H9 (cell line): Measurements from ENCODE around the gene TTC33. TPM values are rescaled to one million over a fixed set of nuclear protein-coding genes. Genes with fewer than 3 reads are reported as not detected.
A peak's percentile ranks its signal among the peaks of the same experiment; 100 is the strongest.

ENCODE experiments used
- DNase-seq: peaks from one replicate; pipeline ENCODE4 v3.0.0-alpha.2; 2017
- H2AFZ ChIP-seq: one replicate; pipeline ENCODE4 v1.6.1; 2013; ENCODE audit warnings: mild to moderate bottlenecking, low read length, control low read depth, moderate library complexity
- H2AK5ac ChIP-seq: 2 replicates; pipeline ENCODE4 v1.6.1; 2013; ENCODE audit warnings: low read length, control low read depth, mixed read lengths; ENCODE audit not compliant: insufficient read length
- H2BK120ac ChIP-seq: one replicate; pipeline ENCODE4 v1.6.1; 2013; ENCODE audit warnings: low read depth, mild to moderate bottlenecking, low read length, control low read depth, inconsistent platforms; ENCODE audit not compliant: poor library complexity, severe bottlenecking
- H2BK12ac ChIP-seq: 2 replicates; pipeline ENCODE4 v1.6.1; 2013; ENCODE audit warnings: low read length, control low read depth, mixed read lengths, low read depth; ENCODE audit not compliant: insufficient read length
- H2BK15ac ChIP-seq: 2 replicates; pipeline ENCODE4 v1.6.1; 2013; ENCODE audit warnings: low read depth, low read length, control low read depth
- H2BK20ac ChIP-seq: one replicate; pipeline ENCODE4 v1.6.1; 2013; ENCODE audit warnings: low read depth, mild to moderate bottlenecking, low read length, control low read depth, inconsistent platforms; ENCODE audit not compliant: poor library complexity, severe bottlenecking
- H2BK5ac ChIP-seq: 2 replicates; pipeline ENCODE4 v1.6.1; 2013; ENCODE audit warnings: low read length, control low read depth, mixed read lengths; ENCODE audit not compliant: insufficient read length
- H3K14ac ChIP-seq: 2 replicates; pipeline ENCODE4 v1.6.1; 2013; ENCODE audit warnings: low read length, control low read depth; ENCODE audit not compliant: insufficient read depth
- H3K18ac ChIP-seq: 2 replicates; pipeline ENCODE4 v1.6.1; 2013; ENCODE audit warnings: low read depth, mild to moderate bottlenecking, mixed read lengths, low read length, control low read depth; ENCODE audit not compliant: insufficient read length
- H3K23ac ChIP-seq: 2 replicates; pipeline ENCODE4 v1.6.1; 2013; ENCODE audit warnings: low read length, control low read depth, mixed read lengths, low read depth; ENCODE audit not compliant: insufficient read length
- H3K23me2 ChIP-seq: 2 replicates; pipeline ENCODE4 v1.6.1; 2013; ENCODE audit warnings: low read depth, mild to moderate bottlenecking, mixed read lengths, low read length, control low read depth; ENCODE audit not compliant: insufficient read length, poor library complexity, severe bottlenecking
- H3K27ac ChIP-seq: 2 replicates; pipeline ENCODE4 v1.5.1; 2013; ENCODE audit warnings: low read length, control low read depth, mixed read lengths, low read depth; ENCODE audit not compliant: insufficient read length
- H3K27me3 ChIP-seq: 2 replicates; pipeline ENCODE4 v1.6.1; 2013; ENCODE audit warnings: low read length, control low read depth, inconsistent platforms; ENCODE audit not compliant: insufficient read depth
- H3K4ac ChIP-seq: 2 replicates; pipeline ENCODE4 v1.6.1; 2013; ENCODE audit warnings: low read depth, mild to moderate bottlenecking, control low read depth, inconsistent platforms, low read length, moderate library complexity
- H3K4me1 ChIP-seq: 2 replicates; pipeline ENCODE4 v1.6.1; 2013; ENCODE audit warnings: low read length, control low read depth, inconsistent platforms; ENCODE audit not compliant: insufficient read depth
- H3K4me2 ChIP-seq: 2 replicates; pipeline ENCODE4 v1.6.1; 2013; ENCODE audit warnings: low read length, control low read depth, mixed read lengths; ENCODE audit not compliant: insufficient read length, insufficient read depth
- H3K56ac ChIP-seq: 2 replicates; pipeline ENCODE4 v1.6.1; 2013; ENCODE audit warnings: low read depth, mild to moderate bottlenecking, mixed read lengths, low read length, control low read depth; ENCODE audit not compliant: insufficient read length
- H3K79me1 ChIP-seq: 2 replicates; pipeline ENCODE4 v1.6.1; 2013; ENCODE audit warnings: low read depth, mild to moderate bottlenecking, moderate library complexity, low read length, control low read depth, inconsistent platforms; ENCODE audit not compliant: insufficient read depth, poor library complexity, severe bottlenecking
- H3K79me2 ChIP-seq: 2 replicates; pipeline ENCODE4 v1.6.1; 2013; ENCODE audit warnings: low read length, control low read depth, inconsistent platforms; ENCODE audit not compliant: insufficient read depth
- H3K9ac ChIP-seq: 2 replicates; pipeline ENCODE4 v1.6.1; 2013; ENCODE audit warnings: low read length, control low read depth, mixed read lengths; ENCODE audit not compliant: insufficient read length; ENCODE audit errors: extremely low read depth
- H3K9me3 ChIP-seq: one replicate; pipeline ENCODE4 v1.6.1; 2013; ENCODE audit warnings: low read depth, low read length, inconsistent platforms; ENCODE audit not compliant: control insufficient read depth
- H3T11ph ChIP-seq: one replicate; pipeline ENCODE4 v1.6.1; 2013; ENCODE audit warnings: mild to moderate bottlenecking, low read length, control low read depth, inconsistent platforms
- H4K20me1 ChIP-seq: one replicate; pipeline ENCODE4 v1.6.1; 2013; ENCODE audit not compliant: control insufficient read depth, insufficient read length, insufficient read depth
- H4K5ac ChIP-seq: 2 replicates; pipeline ENCODE4 v1.6.1; 2013; ENCODE audit warnings: low read depth, mild to moderate bottlenecking, mixed read lengths, low read length, control low read depth; ENCODE audit not compliant: insufficient read length
- H4K8ac ChIP-seq: replicated peaks from 2 replicates; pipeline ENCODE4 v1.6.1; 2013; ENCODE audit warnings: low read length, control low read depth, mixed read lengths, low read depth; ENCODE audit not compliant: insufficient read length
- H4K91ac ChIP-seq: 2 replicates; pipeline ENCODE4 v1.6.1; 2013; ENCODE audit warnings: low read depth, mild to moderate bottlenecking, moderate library complexity, mixed read lengths, low read length, control low read depth; ENCODE audit not compliant: insufficient read length
- H3K27ac Mint-ChIP-seq, 3 experiments: 2 replicates in 2 of 3; 3 replicates in 1 of 3; pipeline ENCODE4 v1.8.0; 2020 to 2021; ENCODE audit warnings: mixed read lengths in 3 of 3, mild to moderate bottlenecking in 1 of 3, moderate library complexity in 1 of 3
- H3K27me3 Mint-ChIP-seq: 2 replicates; pipeline ENCODE4 v1.8.0; 2021; ENCODE audit warnings: low read depth, mild to moderate bottlenecking, moderate library complexity, mixed read lengths
- H3K36me3 Mint-ChIP-seq, 3 experiments: 2 replicates in 2 of 3; 3 replicates in 1 of 3; pipeline ENCODE4 v1.8.0; 2020 to 2021; ENCODE audit warnings: low read depth in 3 of 3, mixed read lengths in 3 of 3; ENCODE audit not compliant: insufficient read depth in 1 of 3
- H3K4me1 Mint-ChIP-seq, 2 experiments: 2 replicates each; pipeline ENCODE4 v1.8.0; 2020; ENCODE audit warnings: mixed read lengths in 2 of 2
- H3K4me3 Mint-ChIP-seq, 2 experiments: 2 replicates in 1 of 2; 3 replicates in 1 of 2; pipeline ENCODE4 v1.8.0; 2020 to 2021; ENCODE audit warnings: mild to moderate bottlenecking in 2 of 2, mixed read lengths in 2 of 2, moderate library complexity in 1 of 2
- H3K9me3 Mint-ChIP-seq, 2 experiments: 2 replicates in 1 of 2; 3 replicates in 1 of 2; pipeline ENCODE4 v1.8.0; 2020; ENCODE audit warnings: mild to moderate bottlenecking in 2 of 2, mixed read lengths in 2 of 2, moderate library complexity in 1 of 2
- CTCF ChIP-seq: fragments of 200-600 bp; sonication (generic); conservative IDR thresholded peaks from 3 replicates; pipeline ENCODE4 v1.8.0; 2021; ENCODE audit warnings: antibody characterized with exemption, mild to moderate bottlenecking
- WGBS: extraction: QIAGEN DNeasy Blood & Tissue Kit; methylation state at CpG from one replicate; pipeline ENCODE4 v1.1.7; 2013; ENCODE audit warnings: missing lambda C conversion rate, low lambda C conversion rate, mixed read lengths; ENCODE audit not compliant: insufficient read length; ENCODE audit errors: extremely low coverage; 5-methylcytosine and 5-hydroxymethylcytosine counted together
- total RNA-seq: library from RNA; stranded (reverse); gene quantifications from 2 replicates; pipeline ENCODE4 v1.2.1, GENCODE V29; 2021

Gene TTC33
- total RNA-seq, 1 experiment from 2014 or later = 7.3 TPM

- Histone ChIP-seq H3K79me1 (no peaks in the 10 kb centered on the region), H3T11ph (no peak overlapping the region), H2BK20ac (no peak overlapping the region), H3K4ac (no peak overlapping the region), H3K4me1 (no peaks in the 10 kb centered on the region), H4K8ac (no peak overlapping the region), H3K9me3 (no peaks in the 10 kb centered on the region), H2BK5ac (no peak overlapping the region), H2BK120ac (no peak overlapping the region), H3K56ac (no peak overlapping the region), H2AFZ (no peak overlapping the region), H3K79me2 (no peaks in the 10 kb centered on the region), H3K4me2 (no peak overlapping the region), H4K20me1 (no peaks in the 10 kb centered on the region), H3K27ac (no peak overlapping the region), H4K5ac (no peak overlapping the region), H2AK5ac (no peak overlapping the region), H3K18ac (no peak overlapping the region), H3K9ac (no peak overlapping the region), H3K27me3 (no peaks in the 10 kb centered on the region), H2BK12ac (no peak overlapping the region), H4K91ac (no peak overlapping the region), H2BK15ac (no peak overlapping the region), H3K23me2 (no peaks in the 10 kb centered on the region), H3K23ac (no peak overlapping the region), H3K14ac (no peak overlapping the region)
- Mint-ChIP-seq H3K36me3 (peaks cover 0 to 1% (median 0%) of the 10 kb centered on the region in 3 experiments; a peak in 1 of 7 replicates), H3K4me3 (no peak overlapping the region), H3K9me3 (no peaks in the 10 kb centered on the region; a peak in 1 of 5 replicates), H3K27me3 (no peaks in the 10 kb centered on the region), H3K27ac (0 out of 7 replicates have a peak overlapping the region, but pooled peaks of 1 of the 3 experiments have one; percentile 45), H3K4me1 (peaks cover 0 to 2% of the 10 kb centered on the region in 2 experiments; a peak in 2 of 4 replicates)
- WGBS = no CpG with 5 or more reads among the region's 9 CpGs
- DNase-seq = no peak
- TF ChIP-seq CTCF = no peak
These were observed 63.9 kb downstream of the TTC33 start for GRCh38 chr5:40691894-40692293.
